ENCODE measurements around the gene ARL2. TPM values are rescaled to one million over a fixed set of nuclear protein-coding genes. Genes with fewer than 3 reads are reported as not detected.

The ARL2 gene
- total and polyA plus RNA-seq, 10 donors = 44.5 to 110 (median 58.9) TPM

DNA sequence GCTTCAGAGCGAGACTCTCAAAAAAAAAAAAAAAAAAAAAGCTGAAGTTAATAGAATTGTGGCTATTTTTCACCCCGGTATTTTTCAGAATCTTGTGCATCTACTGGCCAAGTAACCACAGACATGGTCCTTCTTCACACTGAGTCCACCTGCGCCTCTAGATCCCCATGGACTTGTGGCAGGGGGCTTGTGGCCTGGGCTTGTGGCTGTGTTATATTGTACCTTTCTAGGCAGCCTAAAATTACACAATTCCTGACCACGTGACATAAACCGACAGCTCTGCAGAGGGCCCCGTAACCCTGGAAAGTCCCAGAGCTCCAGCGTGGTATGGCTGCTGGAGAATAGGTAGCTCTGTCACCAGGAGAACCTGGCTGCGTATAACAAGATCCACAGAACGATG, 55.3 kb downstream of the ARL2 start:
- 31 to 41% (median 34%) methylated on average over 9 of the region's 9 CpGs for WGBS, 5 donors
- H3K36me3 ChIP-seq = no peaks in the 10 kb centered on the region
- intact Hi-C loops (cut with DNase I; ENCODE audit: low total_unique reads) = no loop called here
- no peaks in the 10 kb centered on the region for H3K9me3 ChIP-seq
- no peak overlapping the region for H3K4me3 ChIP-seq
- no peak for DNase-seq
- no peaks in the 10 kb centered on the region for H3K27me3 ChIP-seq (replicated peaks in 1 of 7)
- TF ChIP-seq POLR2A (IDR thresholded peaks at IDR 0.05) (no peak), POLR2AphosphoS5 (IDR thresholded peaks at IDR 0.05) (no peak)
- TF ChIP-seq, protein P1, sequence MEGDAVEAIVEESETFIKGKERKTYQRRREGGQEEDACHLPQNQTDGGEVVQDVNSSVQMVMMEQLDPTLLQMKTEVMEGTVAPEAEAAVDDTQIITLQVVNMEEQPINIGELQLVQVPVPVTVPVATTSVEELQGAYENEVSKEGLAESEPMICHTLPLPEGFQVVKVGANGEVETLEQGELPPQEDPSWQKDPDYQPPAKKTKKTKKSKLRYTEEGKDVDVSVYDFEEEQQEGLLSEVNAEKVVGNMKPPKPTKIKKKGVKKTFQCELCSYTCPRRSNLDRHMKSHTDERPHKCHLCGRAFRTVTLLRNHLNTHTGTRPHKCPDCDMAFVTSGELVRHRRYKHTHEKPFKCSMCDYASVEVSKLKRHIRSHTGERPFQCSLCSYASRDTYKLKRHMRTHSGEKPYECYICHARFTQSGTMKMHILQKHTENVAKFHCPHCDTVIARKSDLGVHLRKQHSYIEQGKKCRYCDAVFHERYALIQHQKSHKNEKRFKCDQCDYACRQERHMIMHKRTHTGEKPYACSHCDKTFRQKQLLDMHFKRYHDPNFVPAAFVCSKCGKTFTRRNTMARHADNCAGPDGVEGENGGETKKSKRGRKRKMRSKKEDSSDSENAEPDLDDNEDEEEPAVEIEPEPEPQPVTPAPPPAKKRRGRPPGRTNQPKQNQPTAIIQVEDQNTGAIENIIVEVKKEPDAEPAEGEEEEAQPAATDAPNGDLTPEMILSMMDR (IDR thresholded peaks at IDR 0.05 in 8 of 11, conservative IDR thresholded peaks at IDR 0.05 in 3 of 11) = no peak
- H3K4me1 ChIP-seq = no peaks in the 10 kb centered on the region
- no peak overlapping the region for H3K27ac ChIP-seq

Small RNA genes within 50 kb of the gene (microRNA-seq; reads per million reads assigned to microRNA genes)
- 1.1 to 2.5 (median 1.8) reads per million in 3 donors for gene MIR6879

Small RNA genes within 50 kb of the gene (small RNA-seq; reads per million reads assigned to genes)
- 0 to 0.08 (median 0) reads per million in 4 donors for gene MIR6879
- gene SNX15 = 0 reads per million in 4 donors

Other genes with a start within 250 kb of the ARL2 start
- gene SF1, start 235.6 kb upstream of the ARL2 start, total RNA-seq = 100 to 1,000 TPM; 359 to 585 (median 458) TPM
- 100 to 1,000 TPM in 2 of 3 donors, 10 to 100 TPM in 1; 54.2 to 140 (median 121) TPM for gene SF1, start 235.6 kb upstream of the ARL2 start, polyA plus RNA-seq
- gene MAP4K2, start 210.9 kb upstream of the ARL2 start, total RNA-seq = 100 to 1,000 TPM in 1 of 7 donors, 10 to 100 TPM in 6; 41.5 to 106 (median 57.4) TPM
- gene MAP4K2, start 210.9 kb upstream of the ARL2 start, polyA plus RNA-seq = 10 to 100 TPM; 40.8 to 70.8 (median 63.8) TPM
- 10 to 100 TPM; 20.1 to 33.6 (median 28.2) TPM for gene MEN1, start 203.6 kb upstream of the ARL2 start, total RNA-seq
- 10 to 100 TPM; 17.8 to 27.6 (median 20.5) TPM for gene MEN1, start 203.6 kb upstream of the ARL2 start, polyA plus RNA-seq
- gene CDC42BPG, start 169.5 kb upstream of the ARL2 start, total RNA-seq = 1 to 10 TPM; 1.9 to 4.6 (median 2.6) TPM
- 1 to 10 TPM in 2 of 3 donors, under 1 TPM in 1; 0.74 to 2.0 (median 1.0) TPM for gene CDC42BPG, start 169.5 kb upstream of the ARL2 start, polyA plus RNA-seq
- gene EHD1, start 135.5 kb upstream of the ARL2 start, total RNA-seq = 100 to 1,000 TPM; 117 to 337 (median 201) TPM
- 10 to 100 TPM; 51.9 to 93.9 (median 53.7) TPM for gene EHD1, start 135.5 kb upstream of the ARL2 start, polyA plus RNA-seq
- 10 to 100 TPM; 32.7 to 57.3 (median 40.3) TPM for gene ATG2A, start 97.0 kb upstream of the ARL2 start, total RNA-seq
- gene ATG2A, start 97.0 kb upstream of the ARL2 start, polyA plus RNA-seq = 10 to 100 TPM; 14.3 to 30.3 (median 28.8) TPM
- gene PPP2R5B, start 89.5 kb upstream of the ARL2 start, total RNA-seq = 10 to 100 TPM; 21.9 to 45.1 (median 30.4) TPM
- 10 to 100 TPM; 10.8 to 25.4 (median 15.2) TPM for gene PPP2R5B, start 89.5 kb upstream of the ARL2 start, polyA plus RNA-seq
- not detected for gene GPHA2, start 78.3 kb upstream of the ARL2 start, total RNA-seq
- gene GPHA2, start 78.3 kb upstream of the ARL2 start, polyA plus RNA-seq = 1 to 10 TPM in 2 of 3 donors, under 1 TPM in 1; 0.89 to 4.4 (median 1.2) TPM
- under 1 TPM in 4 of 7 donors, not detected in 3; 0.40 to 0.98 (median 0.86) TPM for gene MAJIN, start 42.1 kb upstream of the ARL2 start, total RNA-seq
- 1 to 10 TPM in 2 of 3 donors, under 1 TPM in 1; 0.59 to 2.6 (median 1.5) TPM for gene MAJIN, start 42.1 kb upstream of the ARL2 start, polyA plus RNA-seq
- gene BATF2, start 17.2 kb upstream of the ARL2 start, total RNA-seq = 10 to 100 TPM in 6 of 7 donors, 1 to 10 TPM in 1; 8.5 to 23.1 (median 18.6) TPM
- gene BATF2, start 17.2 kb upstream of the ARL2 start, polyA plus RNA-seq = 10 to 100 TPM in 1 of 3 donors, 1 to 10 TPM in 2; 4.3 to 17.1 (median 5.2) TPM
- 10 to 100 TPM; 14.6 to 21.6 (median 17.3) TPM for gene SNX15, start 13.3 kb downstream of the ARL2 start, total RNA-seq
- 10 to 100 TPM; 10.8 to 17.1 (median 11.6) TPM for gene SNX15, start 13.3 kb downstream of the ARL2 start, polyA plus RNA-seq
- gene SAC3D1, start 27.1 kb downstream of the ARL2 start, total RNA-seq = 1 to 10 TPM; 5.7 to 9.9 (median 6.6) TPM
- 10 to 100 TPM in 1 of 3 donors, 1 to 10 TPM in 2; 5.2 to 11.9 (median 8.9) TPM for gene SAC3D1, start 27.1 kb downstream of the ARL2 start, polyA plus RNA-seq
- 10 to 100 TPM; 13.0 to 45.2 (median 23.3) TPM for gene NAALADL1, start 44.4 kb downstream of the ARL2 start, total RNA-seq
- gene NAALADL1, start 44.4 kb downstream of the ARL2 start, polyA plus RNA-seq = 10 to 100 TPM; 19.2 to 19.5 (median 19.2) TPM
- 10 to 100 TPM in 1 of 7 donors, 1 to 10 TPM in 6; 2.4 to 11.1 (median 7.0) TPM for gene CDCA5, start 69.9 kb downstream of the ARL2 start, total RNA-seq
- 1 to 10 TPM; 1.5 to 5.9 (median 4.6) TPM for gene CDCA5, start 69.9 kb downstream of the ARL2 start, polyA plus RNA-seq
- gene ZFPL1, start 70.1 kb downstream of the ARL2 start, total RNA-seq = 10 to 100 TPM; 23.5 to 43.7 (median 29.1) TPM
- gene ZFPL1, start 70.1 kb downstream of the ARL2 start, polyA plus RNA-seq = 10 to 100 TPM; 25.8 to 52.0 (median 40.0) TPM
- gene VPS51, start 82.1 kb downstream of the ARL2 start, total RNA-seq = 100 to 1,000 TPM; 103 to 570 (median 146) TPM
- gene VPS51, start 82.1 kb downstream of the ARL2 start, polyA plus RNA-seq = 100 to 1,000 TPM; 118 to 157 (median 152) TPM
- 10 to 100 TPM in 6 of 7 donors, 1 to 10 TPM in 1; 8.9 to 29.7 (median 13.9) TPM for gene TM7SF2, start 97.7 kb downstream of the ARL2 start, total RNA-seq
- gene TM7SF2, start 97.7 kb downstream of the ARL2 start, polyA plus RNA-seq = 10 to 100 TPM; 14.1 to 16.9 (median 14.5) TPM
- 10 to 100 TPM in 4 of 7 donors, 1 to 10 TPM in 3; 7.9 to 16.4 (median 10.2) TPM for gene ZNHIT2, start 103.5 kb downstream of the ARL2 start, total RNA-seq
- 10 to 100 TPM; 19.1 to 21.1 (median 19.2) TPM for gene ZNHIT2, start 103.5 kb downstream of the ARL2 start, polyA plus RNA-seq
- 1,000 to 10,000 TPM in 1 of 7 donors, 100 to 1,000 TPM in 6; 528 to 1,008 (median 809) TPM for gene FAU, start 108.0 kb downstream of the ARL2 start, total RNA-seq
- gene FAU, start 108.0 kb downstream of the ARL2 start, polyA plus RNA-seq = 1,000 to 10,000 TPM; 1,501 to 2,170 (median 2,090) TPM
- 10 to 100 TPM; 31.9 to 51.2 (median 40.8) TPM for gene MRPL49, start 108.2 kb downstream of the ARL2 start, total RNA-seq
- gene MRPL49, start 108.2 kb downstream of the ARL2 start, polyA plus RNA-seq = 10 to 100 TPM; 20.0 to 42.4 (median 30.8) TPM
- 100 to 1,000 TPM in 5 of 7 donors, 10 to 100 TPM in 2; 90.9 to 152 (median 110) TPM for gene SYVN1, start 120.4 kb downstream of the ARL2 start, total RNA-seq
- gene SYVN1, start 120.4 kb downstream of the ARL2 start, polyA plus RNA-seq = 10 to 100 TPM; 35.1 to 62.8 (median 53.6) TPM
- not detected for gene SPDYC, start 156.1 kb downstream of the ARL2 start, total RNA-seq
- under 1 TPM in 1 of 3 donors, not detected in 2; 0.11 TPM for gene SPDYC, start 156.1 kb downstream of the ARL2 start, polyA plus RNA-seq
- gene CAPN1, start 167.8 kb downstream of the ARL2 start, total RNA-seq = 100 to 1,000 TPM; 135 to 203 (median 161) TPM
- 100 to 1,000 TPM in 1 of 3 donors, 10 to 100 TPM in 2; 61.6 to 111 (median 73.3) TPM for gene CAPN1, start 167.8 kb downstream of the ARL2 start, polyA plus RNA-seq
- gene POLA2, start 247.8 kb downstream of the ARL2 start, total RNA-seq = 10 to 100 TPM; 10.6 to 25.9 (median 19.1) TPM
- gene POLA2, start 247.8 kb downstream of the ARL2 start, polyA plus RNA-seq = 10 to 100 TPM in 2 of 3 donors, 1 to 10 TPM in 1; 9.0 to 12.2 (median 10.7) TPM